NCI-H2196 treated with DMSO at 0.1 percent for 48 hours (cell line): Measurements from ENCODE around the gene PCP4.

ENCODE experiments used
- DNase-seq: peaks from one replicate; lab custom pipeline; 2025; ENCODE audit not compliant: unreplicated experiment; lab: John Stamatoyannopoulos, UW

PCP4 gene

DNA sequence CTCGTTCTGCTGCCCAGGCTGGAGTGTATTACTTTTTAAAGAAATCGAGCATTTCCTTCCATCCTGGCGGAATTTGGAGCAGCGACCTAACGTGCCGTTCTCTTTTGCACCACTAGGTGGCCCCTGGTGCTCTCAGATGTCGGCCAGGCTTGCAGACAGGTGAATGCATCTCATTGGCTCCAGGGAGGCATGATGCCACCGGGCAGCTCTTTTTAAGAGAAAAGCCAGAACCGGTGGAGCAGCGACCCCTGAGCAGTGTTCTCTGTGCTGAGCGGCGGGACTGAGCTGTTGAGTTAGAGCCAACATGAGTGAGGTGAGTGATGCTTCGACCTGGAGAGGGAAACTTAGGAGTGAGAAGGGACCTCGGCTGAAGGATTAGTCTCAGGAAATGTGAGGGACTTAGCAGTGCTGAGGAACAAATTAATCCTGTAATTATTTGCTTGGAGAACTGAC, at the start of gene PCP4:
TSS of gene PCP4 (plus strand) at position 241 of the 453 bp plus-strand sequence. CDS start at position 305, 64 bp downstream.
- peak; percentile 59 for DNase-seq

DNA sequence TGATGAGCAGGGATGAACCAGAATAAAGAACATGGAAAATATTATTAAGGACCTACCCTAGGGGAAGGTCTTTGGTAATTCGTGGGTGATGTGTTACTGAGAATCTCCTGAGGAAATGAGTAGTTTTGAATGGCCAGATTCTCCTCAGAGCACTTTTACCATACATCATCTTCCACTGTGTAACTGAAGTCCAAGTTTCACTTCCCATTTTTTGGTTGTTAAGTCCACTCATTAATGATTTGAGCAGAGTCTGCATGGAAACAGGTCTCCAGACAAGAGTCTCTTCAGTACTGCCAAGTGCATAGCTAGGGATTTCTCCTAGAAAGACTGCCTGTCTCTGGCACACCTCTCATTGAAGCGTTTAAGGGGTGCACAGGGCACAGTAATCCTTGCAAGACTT, 48.7 kb upstream of the PCP4 start:
- DNase-seq = no peak

DNA sequence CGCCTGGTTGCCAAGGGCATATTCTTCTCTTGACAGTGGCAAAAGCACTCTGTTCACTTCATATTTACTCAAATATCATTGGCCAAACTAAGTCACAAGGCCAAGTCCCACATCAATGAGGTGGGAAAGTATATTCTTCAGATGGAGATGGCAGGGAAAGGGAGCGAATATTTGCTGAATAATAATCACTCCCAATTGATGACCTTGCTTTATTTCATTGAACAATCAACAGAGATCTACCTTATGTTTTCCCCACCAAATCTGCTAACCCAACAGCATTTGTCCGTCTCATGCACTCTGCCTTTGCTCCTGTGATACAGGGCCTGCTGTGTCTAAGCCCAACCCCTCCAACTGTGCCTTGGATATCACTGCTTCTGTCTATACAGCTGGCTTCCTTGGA, 45.2 kb upstream of the PCP4 start:
- DNase-seq = no peak

DNA sequence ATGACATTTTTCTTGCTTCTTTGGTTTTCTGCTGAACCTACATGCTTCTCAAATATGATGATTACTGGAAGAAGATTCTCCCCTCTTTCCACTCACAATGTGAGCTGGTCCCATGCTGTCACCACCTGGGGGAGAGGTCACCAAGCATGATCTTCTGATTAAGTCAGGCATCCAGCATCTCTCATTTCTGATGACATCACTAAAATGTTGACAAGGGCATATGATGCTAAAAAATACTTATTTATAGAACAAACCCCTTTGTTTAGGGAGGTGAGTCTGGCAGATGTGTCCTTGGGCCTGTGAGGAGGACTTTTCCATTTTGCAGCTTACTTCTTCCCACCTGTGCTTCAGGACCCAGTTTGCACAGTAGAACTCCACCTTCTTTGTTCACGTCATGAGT, 42.0 kb upstream of the PCP4 start:
- no peak for DNase-seq

DNA sequence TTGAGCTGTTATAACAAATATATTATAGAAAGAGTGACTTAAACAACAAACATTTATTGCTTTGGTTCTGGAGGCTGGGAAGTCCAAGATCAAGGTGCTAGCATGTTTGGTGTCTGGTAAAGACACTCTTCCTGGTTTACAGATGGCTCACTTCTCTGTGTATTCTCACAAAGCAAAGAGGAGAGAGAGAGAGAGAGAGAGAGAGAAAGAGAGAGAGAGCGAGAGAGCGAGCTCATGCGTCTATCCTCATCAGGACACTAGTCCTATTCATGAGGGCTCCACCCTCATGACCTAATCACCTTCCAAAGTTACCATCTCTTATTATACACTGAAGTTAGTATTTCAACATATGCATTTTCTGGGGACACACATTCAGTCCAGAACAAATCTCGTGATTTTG, 32.7 kb upstream of the PCP4 start:
- DNase-seq = no peak

DNA sequence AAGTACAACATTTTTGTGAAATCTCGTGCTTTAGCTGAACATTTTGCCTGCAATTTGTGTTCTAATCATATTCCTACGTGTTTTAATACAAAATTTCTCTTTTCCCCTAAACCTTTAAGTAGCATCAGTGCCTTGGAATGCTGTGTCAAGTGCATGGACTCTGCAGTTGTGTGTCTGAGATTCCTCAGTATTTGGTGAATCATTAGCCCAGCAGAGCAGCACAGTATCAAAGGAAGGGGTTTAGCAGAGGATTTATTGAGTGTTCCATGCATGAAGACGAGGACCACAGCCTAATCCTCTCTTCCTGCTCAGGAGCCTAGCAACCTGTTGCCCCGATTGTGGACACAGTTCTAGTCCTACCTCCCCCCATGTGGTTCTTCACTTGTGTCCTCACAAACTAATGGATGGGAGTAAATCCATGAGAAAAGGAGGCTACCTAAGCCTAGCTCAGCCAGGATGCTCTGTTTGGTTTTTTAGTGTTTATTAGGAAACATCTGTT, 29.3 kb upstream of the PCP4 start:
- DNase-seq = no peak

DNA sequence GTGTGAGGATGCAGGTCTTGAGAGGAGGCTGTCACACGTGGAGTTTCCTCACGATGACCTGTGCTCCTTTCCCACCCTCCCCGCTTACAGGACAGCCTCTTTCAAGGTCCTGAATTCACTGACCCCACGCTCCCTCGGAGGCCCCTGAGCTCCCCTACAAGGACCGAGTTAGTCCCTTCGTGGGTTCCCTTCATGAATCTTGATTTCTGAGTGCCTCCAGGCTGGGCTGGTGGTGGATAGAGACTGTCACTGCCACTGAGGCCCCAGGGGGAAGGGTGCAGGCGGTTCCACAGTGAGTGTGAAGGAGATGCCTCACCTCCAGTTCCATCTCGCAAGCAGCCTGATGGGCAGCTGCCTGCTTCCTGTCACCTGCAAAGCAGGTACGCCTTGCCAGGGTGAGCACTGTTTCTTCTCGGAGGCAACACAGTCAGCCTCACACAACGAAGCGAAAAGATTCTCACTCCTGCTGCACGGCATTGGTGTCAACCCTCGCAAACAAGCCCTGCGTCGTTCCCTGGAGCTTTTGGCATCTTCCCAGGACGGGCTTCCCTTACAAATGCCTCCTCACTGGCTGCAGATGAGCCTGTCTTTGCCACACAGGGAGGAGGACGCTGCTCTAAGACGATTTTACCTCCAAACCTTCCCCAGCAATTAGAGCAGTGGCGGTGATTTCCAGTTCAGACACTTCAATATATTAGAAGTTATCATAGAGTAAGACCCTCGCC, 26.7 kb upstream of the PCP4 start:
- DNase-seq = no peak

DNA sequence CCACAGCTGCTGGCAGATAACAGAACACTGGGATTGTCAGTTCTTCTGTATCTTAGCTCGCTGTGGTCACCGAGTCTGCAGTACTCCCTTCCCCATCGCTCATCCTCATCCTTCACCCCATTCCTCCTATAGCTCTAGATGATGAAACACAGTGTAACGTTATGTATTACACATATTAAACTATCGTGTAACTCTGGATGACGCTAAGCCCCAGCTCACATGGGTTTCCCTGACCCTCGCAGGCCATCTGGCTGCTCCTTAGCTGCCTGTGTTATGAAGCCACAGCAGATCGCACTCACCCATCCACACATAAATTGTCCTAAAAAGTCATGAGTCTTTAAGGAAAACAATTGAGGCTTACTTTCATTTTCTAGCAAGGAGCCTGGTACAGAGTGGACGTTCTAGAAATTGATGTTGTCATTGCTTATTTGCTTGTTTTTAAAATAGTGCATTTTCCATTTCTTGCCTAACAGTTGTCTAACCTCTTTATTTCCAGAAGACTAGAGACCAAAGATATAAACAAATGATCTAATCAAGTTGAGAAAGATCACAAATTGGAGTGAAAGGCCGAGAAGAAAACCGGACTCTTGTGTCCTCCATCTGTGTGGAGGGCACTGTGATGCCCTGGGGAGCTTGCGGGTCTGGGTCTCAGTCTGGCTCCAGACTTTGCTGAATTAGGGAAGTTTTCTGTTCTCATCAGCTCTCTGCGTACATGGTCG, 24.3 kb upstream of the PCP4 start:
- DNase-seq = no peak

DNA sequence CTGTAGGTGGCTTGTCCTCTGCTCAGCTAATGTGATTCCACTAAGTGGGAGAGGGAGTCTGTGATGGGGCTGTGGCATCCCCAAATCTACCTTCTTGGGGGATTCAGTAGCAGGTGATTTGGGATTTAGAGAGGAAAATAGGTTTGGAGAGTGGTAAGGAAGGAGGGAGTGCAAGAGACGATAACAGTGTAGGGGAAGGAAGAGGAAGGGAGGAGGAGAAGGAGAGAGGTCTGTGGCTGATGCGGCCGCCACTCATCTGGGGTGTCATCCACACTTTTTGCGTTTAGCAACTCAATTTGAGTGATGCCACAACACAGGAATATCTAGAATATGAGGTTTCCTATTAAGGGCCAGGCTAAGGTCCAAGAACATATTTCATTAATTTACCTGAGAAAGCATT, 23.8 kb upstream of the PCP4 start:
- no peak for DNase-seq

DNA sequence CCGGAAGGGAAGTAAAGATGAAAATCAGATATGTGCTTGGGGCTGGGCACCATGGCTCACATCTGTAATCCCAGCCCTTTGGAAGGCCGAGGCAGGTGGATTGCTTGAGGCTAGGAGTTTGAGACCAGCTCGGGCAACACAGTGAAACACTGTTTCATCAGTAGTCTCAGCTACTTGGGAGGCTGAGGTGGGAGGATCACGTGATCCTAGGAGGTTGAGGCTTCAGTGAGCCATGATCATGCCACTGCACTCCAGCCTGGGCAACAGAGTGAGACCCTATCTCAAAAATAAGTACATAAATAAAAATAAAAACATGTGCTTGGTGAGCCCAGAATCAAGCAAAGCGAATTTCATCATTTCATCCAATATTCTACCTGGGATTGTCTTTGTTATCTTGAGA, 23.3 kb upstream of the PCP4 start:
- no peak for DNase-seq

DNA sequence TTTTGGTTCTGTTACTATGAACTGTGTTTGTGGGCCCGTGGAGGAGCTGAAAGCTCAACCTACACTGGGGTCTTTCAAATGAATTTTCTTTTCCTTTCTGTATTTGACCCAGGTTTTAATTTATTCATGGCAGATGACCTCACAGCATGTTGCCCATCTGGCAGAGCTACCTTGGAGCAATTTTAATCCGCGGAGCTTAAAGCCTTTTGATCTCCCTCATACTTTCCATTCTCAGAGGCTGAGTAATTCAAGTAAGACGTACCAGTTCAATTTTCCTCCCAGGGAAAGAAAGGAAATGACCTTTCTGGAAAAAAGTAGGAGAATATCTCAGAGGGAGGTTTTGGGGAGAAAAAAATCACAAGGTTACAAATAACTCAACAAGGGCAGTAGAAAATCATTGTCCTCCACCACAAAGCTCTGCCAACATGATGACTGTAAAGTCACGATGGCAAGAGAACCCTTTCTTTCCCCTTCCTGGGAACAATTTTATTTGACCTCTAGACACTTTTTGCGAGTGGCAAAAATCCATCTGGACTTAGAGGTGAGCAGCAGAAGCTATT, 21.6 kb upstream of the PCP4 start:
- DNase-seq = no peak

DNA sequence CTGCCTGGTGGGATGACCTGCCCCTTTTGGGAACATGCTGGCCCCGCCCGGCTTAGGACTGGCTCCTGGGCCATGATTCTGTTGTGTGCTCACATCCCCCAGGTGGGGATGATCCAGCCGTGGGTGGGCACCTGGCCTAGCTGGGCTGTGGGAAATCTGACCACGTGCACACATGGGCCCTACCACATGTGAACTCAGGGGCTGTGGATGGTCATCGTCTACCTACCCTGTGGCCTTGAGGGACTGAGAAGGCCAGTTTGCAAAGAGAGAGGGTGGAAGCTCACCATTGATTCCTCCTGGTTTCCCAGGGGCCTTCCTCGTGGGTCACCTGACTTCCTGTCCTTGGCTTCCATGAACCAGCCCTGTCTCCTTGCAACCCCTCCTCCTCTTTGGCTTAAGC, 19.4 kb upstream of the PCP4 start:
- DNase-seq = no peak

DNA sequence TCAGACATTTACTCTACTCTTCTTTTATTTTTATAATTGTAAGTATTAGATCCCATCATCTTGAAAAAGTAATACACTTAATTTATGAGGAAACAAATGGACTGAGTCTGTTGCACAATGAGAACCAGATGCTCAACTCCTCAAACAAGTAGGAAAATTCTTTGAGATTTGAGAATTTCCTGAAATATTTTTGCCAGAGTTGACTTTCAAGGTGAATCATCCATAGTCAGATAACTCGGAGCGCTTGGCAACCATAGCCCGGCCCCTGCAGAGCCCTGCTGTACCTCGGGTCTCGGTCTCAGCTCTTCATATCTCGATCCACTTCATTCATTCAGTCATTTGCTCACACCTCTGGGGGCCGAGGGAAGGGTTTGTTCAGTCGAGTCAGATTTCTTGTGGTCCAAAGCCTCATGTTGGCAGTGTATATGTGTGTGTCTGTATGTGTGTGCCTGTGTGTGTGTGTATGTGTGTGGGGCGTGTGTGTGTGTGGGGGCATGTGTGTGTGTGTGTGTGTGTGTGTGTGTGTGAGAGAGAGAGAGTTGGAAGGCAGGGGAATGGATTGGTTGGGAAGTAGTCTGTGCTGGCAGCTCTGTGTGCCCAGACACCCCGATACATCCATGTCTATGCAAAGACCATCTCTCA, 18.1 kb upstream of the PCP4 start:
- DNase-seq = no peak

DNA sequence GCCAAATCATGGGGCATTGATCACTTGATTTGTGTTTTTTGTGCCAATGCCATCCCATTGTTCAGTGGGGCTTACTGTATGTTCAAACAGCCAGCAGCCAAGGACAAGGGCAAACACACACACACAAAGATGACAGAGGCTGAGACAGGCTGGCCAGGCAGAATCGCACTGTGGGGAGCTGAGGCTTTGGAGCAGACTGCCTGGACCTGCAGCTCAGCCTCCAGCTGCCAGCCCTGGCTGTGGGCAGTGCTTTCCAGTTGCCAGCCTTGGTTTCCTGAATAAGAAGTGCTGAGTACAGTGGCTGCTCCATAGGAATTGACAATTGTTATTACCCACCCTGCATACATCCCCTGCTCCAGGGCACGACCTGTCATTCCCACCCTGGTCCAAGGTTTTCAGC, 16.9 kb upstream of the PCP4 start:
- DNase-seq = no peak

DNA sequence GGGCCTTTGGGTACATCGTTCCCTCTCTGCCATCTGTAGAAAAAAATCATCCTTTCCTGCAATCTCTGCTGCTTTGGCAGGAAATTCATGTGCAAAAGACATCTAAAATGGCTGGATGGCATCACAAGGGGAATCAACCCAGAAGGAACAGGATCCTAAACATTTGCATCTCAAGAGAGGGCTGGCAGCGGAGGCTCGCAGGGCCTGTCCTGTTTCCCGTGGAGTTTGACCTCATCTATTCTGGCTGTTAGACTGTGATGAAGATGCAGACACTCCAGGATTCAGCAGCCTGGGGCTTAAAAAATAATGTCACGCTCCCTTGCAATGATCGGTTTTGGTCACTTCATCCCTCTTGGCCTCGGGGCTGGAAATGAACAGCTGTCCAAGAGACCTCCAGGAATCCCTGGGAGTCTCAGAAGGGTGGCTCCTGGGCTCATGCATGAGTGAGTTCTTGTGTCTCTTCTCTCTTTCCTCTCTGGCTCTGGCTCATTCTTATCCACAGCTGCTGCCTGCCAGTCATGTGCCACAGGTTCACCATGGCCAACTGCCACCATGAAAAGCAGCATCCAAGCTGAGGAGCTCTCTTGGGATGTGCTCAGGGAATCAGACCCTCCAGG, 16.1 kb upstream of the PCP4 start:
- no peak for DNase-seq

DNA sequence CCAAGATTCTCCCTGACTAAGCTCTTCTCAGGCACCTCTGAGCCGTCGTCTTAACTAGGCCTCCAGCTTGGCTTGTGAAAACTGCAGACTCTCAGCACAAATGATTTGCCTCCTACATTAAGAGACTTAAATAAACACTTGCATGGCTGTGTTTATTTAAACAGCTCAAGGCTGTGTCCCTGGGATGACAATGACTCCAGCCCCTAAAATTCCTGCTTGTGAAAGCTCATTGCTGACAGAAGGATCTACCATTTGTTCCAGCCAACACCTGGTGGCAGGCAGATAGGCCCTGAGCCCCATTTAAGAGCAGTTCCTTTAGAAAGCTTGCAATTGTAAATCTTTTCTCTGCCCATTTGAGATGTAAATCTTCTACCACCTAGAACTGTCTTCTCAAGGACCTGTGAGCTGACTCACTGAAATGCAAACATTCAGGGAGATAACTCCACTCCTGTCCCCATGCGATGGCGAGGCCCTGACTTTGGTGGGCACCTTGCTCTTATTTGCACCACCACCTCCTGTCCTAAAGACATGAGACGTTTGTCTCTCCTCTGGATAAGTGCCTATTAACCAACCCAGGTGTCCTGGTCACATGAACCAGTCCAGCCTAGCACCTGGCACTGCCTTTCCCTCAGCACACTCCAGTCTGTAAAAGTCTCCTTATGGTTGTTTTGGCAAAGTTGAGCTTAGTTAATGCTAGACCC, 15.1 kb upstream of the PCP4 start:
- no peak for DNase-seq

DNA sequence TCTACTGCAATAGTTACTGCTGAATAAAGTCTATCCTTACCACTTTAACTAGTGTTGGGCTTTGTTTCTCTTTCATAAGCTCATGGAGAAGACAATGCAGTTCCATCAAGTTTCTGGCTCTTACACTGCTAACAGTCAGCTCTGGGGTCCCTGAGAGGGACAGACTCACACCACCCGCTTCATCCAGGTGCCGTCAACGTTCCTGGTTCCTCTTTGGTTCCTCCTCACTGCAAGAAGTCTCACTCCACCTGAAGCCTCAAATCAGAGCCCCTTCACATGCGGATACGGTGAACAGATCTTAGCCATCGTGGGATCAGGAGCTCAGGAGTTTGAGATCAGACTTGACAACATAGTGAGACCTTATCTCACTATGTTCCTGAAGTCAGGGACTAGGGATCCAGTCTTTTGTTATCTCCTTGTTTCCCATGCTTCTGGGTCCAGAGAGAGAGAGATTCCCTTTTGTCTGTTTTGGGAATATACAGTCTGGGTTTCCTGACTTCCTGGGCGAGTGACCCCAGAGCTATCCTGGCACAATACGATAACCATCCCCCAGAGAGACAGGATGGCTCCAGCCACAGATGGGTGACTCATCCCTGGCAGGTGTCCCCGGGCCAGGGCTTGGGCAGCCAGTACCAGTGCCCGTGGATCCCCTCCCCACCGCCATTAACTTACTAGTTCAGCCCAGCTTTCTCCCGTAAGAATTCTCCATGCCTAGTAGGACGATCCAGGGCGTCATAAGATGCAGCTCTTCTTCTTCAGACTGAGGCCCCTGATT, 14.3 kb upstream of the PCP4 start:
- DNase-seq = peak; percentile 23

DNA sequence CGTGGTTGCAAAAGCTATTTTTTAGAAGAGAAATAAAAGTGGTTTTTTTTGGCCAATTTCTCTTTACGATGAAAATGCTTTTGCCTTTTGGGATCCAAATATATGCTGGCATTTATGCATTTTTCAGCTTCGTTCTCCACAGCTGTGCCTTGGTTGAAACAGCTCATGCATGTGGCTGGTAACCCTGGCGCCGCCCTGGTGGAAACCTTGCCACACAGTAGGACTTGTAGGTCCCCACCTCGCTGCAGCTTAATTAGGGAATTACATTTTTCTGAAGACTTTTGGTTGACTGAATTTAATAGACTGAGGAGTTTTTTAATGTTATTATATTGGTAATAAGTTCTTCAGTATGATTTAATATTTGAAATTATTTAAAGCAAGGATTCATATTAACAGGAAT, 12.7 kb upstream of the PCP4 start:
- DNase-seq = no peak

DNA sequence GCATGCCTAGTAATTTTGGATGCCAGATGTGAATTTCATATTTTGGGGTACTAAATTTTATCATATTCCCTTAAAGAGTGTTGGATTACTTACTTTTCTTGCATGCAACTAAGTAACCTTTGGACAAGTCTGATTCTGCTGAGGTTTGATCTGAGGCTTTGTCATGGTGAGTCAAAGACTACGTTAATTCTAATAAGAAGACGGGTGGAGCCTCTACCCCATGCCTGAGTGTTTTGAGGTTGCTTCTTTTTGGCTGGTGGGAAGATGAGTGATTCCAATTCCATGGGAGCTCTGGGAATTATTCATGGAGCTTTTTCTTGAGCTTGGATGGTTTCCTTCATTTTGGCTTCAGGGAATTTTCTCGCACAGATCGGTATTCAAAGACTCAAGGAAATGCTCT, 11.6 kb upstream of the PCP4 start:
- DNase-seq = no peak

DNA sequence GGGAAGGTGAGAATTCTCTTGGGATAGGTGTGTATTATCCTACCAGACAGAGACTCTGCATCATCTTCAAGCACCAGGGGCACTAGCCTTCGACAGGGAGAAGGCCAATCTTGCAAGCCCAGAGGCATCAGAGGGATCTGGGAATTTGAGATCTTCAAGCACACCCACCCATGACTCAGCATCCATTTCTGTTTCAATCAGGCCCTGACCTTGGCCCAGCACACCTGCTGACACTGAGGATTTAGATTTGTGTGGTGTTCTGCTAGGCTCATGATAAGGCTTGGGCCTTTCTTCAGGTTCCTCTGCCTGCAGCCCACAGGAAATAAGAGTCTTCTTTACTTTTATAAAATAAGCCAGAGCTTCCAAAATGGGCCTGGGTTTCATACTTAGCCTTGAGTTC, 6.6 kb upstream of the PCP4 start:
- DNase-seq = no peak
